Thoracic aorta (tissue), 2 donors: Measurements from ENCODE around the gene ZNF644. TPM values are rescaled to one million over a fixed set of nuclear protein-coding genes. Genes with fewer than 3 reads are reported as not detected.

Source experiments
- ATAC-seq: fragments of 150-250 bp; one replicate; pipeline ENCODE4 v1.8.0; 2017; ENCODE audit warnings: low read depth; ENCODE audit not compliant: insufficient number of reproducible peaks, low FRiP score
- DNase-seq: peaks from one replicate; pipeline ENCODE4 v3.0.0-alpha.2; 2020; ENCODE audit warnings: low spot score
- H3K27ac ChIP-seq, 2 donors: fragments of 200-600 bp; sonication (generic); 1 replicate in 1 of 2; 2 replicates in 1 of 2; pipeline ENCODE4 v1.5.1; 2016; ENCODE audit warnings: mild to moderate bottlenecking in 2 of 2, moderate library complexity in 2 of 2
- H3K27me3 ChIP-seq: fragments of 200-600 bp; sonication (generic); replicated peaks from 2 replicates; pipeline ENCODE4 v1.6.0; 2016; ENCODE audit warnings: mild to moderate bottlenecking; ENCODE audit not compliant: insufficient read depth
- H3K36me3 ChIP-seq: fragments of 200-600 bp; sonication (generic); one replicate; pipeline ENCODE4 v1.5.1; 2016
- H3K4me1 ChIP-seq, 2 donors: fragments of 200-600 bp; sonication (generic); 1 replicate in 1 of 2; 2 replicates in 1 of 2; pipeline versions ENCODE4 v1.5.1 to v1.6.0; 2016; ENCODE audit warnings: low read depth in 2 of 2, mild to moderate bottlenecking in 1 of 2; ENCODE audit not compliant: control insufficient read depth in 1 of 2
- H3K4me3 ChIP-seq: fragments of 200-600 bp; sonication (generic); 2 replicates; pipeline ENCODE4 v1.5.1; 2016; ENCODE audit warnings: mild to moderate bottlenecking
- H3K9me3 ChIP-seq: fragments of 200-600 bp; sonication (generic); 2 replicates; pipeline ENCODE4 v1.5.1; 2016
- total RNA-seq, 2 donors: library from RNA; depleted of rRNA; stranded (reverse); fragments of >200 nt; gene quantifications; one replicate each; pipeline versions ENCODE4 v1.1.0 to v1.2.3, GENCODE V29; 2016
- TF ChIP-seq, protein P1 (sequence below): fragments of 200-600 bp; sonication (generic); IDR thresholded peaks from one replicate; pipeline ENCODE4 v1.5.1; 2019; ENCODE audit warnings: antibody characterized with exemption

The ZNF644 gene
- total RNA-seq, 2 donors from 2014 or later = 39.0 to 48.7 TPM

DNA sequence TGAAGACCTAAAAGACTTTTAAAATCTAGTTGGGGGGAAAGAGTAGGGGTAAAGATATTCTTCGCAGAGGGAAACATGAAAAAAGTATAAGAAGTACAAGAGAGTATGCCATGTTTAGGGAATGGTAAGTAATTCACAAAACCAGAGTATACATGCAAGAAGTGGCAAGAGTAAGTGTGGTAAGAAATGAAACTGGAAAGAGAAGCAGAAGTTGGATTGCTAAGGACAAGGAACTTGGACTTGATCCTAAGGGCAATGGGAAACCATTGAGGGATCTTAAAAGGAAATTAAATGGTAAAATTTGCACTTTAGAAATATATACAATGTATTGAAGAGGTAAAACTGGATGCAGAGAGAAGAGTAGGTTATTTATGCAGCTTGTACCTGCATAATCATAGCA is 9.2 kb upstream of the ZNF644 start:
- TF ChIP-seq, protein P1, sequence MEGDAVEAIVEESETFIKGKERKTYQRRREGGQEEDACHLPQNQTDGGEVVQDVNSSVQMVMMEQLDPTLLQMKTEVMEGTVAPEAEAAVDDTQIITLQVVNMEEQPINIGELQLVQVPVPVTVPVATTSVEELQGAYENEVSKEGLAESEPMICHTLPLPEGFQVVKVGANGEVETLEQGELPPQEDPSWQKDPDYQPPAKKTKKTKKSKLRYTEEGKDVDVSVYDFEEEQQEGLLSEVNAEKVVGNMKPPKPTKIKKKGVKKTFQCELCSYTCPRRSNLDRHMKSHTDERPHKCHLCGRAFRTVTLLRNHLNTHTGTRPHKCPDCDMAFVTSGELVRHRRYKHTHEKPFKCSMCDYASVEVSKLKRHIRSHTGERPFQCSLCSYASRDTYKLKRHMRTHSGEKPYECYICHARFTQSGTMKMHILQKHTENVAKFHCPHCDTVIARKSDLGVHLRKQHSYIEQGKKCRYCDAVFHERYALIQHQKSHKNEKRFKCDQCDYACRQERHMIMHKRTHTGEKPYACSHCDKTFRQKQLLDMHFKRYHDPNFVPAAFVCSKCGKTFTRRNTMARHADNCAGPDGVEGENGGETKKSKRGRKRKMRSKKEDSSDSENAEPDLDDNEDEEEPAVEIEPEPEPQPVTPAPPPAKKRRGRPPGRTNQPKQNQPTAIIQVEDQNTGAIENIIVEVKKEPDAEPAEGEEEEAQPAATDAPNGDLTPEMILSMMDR = no peak
- no peaks in the 10 kb centered on the region for H3K4me1 ChIP-seq
- H3K27me3 ChIP-seq = no peaks in the 10 kb centered on the region
- no peak overlapping the region for H3K27ac ChIP-seq
- H3K4me3 ChIP-seq = no peak overlapping the region
- no peaks in the 10 kb centered on the region for H3K9me3 ChIP-seq
- ATAC-seq (no peak), DNase-seq (no peak)
- no peaks in the 10 kb centered on the region for H3K36me3 ChIP-seq

DNA sequence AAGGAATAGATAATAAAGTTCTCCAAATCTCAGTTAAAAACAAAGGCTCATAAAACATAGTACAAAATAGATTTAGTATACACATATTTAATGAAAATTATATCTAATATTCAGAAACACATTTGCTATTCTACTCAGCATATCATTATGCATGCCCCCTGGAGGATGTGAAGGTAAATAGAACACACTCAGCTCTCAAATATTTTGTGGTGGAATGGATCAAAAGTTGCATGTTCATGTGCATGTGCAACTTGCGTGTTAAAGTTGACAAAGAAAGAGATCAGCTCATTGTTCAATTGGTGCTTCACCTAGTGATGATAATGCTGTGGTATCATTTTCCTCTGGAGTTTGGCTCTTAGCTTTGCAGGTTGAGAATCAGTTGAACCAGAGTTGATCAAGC is 4.9 kb upstream of the ZNF644 start:
- no peak for DNase-seq
- no peaks in the 10 kb centered on the region for H3K9me3 ChIP-seq
- no peak for ATAC-seq
- H3K27ac ChIP-seq = no peak overlapping the region
- no peak overlapping the region for H3K4me3 ChIP-seq
- peaks cover 9 to 12% of the 10 kb centered on the region in 2 donors for H3K4me1 ChIP-seq
- no peaks in the 10 kb centered on the region for H3K27me3 ChIP-seq
- H3K36me3 ChIP-seq = no peaks in the 10 kb centered on the region
- TF ChIP-seq, protein P1 = no peak

DNA sequence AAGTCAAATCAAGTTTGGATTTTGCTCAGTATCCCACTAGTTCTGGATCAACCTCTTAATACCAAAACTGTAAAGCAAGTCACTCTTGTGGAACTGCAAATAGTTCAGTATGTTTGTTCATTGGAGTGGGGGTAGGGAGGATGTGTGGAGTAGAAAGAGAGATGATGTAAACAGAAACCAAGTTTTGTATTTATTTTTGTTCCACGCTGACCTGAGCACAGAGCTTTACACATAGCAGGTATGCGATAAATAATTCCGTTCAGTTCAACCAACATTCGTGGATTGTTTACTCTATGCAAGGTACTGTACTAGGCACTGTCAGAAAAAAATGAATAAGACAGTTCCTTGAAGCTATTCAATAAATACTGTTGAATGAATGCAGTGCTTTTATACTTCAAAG is 4.5 kb upstream of the ZNF644 start:
- H3K27ac ChIP-seq = no peak overlapping the region
- ATAC-seq = no peak
- no peaks in the 10 kb centered on the region for H3K36me3 ChIP-seq
- TF ChIP-seq, protein P1 = no peak
- peaks cover 9 to 12% of the 10 kb centered on the region in 2 donors for H3K4me1 ChIP-seq
- DNase-seq = no peak
- no peaks in the 10 kb centered on the region for H3K27me3 ChIP-seq
- no peaks in the 10 kb centered on the region for H3K9me3 ChIP-seq
- no peak overlapping the region for H3K4me3 ChIP-seq

DNA sequence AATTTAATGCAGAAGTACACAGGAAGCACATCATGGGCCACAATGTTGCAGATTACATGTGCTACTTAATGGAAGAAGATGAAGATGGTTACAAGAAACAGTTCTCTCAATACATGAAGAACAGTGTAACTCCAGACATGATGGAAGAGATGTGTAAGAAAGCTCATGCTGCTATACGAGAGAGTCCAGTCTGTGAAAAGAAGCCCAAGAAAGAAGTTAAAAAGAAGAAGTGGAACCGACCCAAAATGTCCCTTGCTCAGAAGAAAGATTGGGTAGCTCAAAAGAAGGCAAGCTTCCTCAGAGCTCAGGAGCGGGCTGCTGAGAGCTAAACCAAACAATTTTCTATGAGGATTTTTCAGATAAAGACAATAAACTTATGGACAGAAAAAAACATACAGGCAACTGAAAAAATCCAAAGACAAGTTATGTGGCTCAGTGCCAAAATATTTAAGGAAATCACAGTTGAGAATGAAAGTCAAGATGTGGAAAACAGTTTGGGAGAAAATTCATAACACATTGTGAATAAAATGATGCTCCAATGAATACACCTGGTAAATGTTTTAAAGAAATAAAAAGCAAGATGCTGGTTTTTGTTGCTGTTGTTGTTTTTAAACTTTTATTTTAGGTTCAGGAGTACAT is 2.8 kb upstream of the ZNF644 start:
- no peak for DNase-seq
- no peaks in the 10 kb centered on the region for H3K36me3 ChIP-seq
- peaks cover 16 to 20% of the 10 kb centered on the region in 2 donors for H3K4me1 ChIP-seq
- no peak overlapping the region for H3K27ac ChIP-seq
- no peak overlapping the region for H3K4me3 ChIP-seq
- ATAC-seq = no peak
- TF ChIP-seq, protein P1 = no peak
- no peaks in the 10 kb centered on the region for H3K27me3 ChIP-seq
- H3K9me3 ChIP-seq = no peaks in the 10 kb centered on the region

DNA sequence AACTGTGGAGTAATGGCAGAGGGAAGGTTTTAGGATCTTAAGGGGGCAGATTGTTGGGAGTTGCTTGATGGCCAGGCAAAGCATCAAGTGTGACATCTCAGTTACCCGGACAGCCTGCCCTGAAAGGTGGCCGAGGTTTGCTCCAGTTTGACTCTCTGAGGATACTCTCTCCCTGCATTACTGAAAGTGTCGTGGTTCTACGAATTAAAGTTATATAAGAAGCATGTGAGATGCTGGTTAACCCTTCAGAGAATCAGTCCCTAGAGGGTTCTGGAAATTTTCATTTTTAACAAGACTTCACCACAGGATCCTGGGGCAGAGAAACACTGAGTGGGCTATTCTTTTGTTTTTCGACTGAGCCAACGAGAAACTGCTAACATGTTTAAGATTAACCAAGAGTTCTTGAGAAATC is 689 bp upstream of the ZNF644 start:
- ATAC-seq (peak; percentile 27), DNase-seq (no peak)
- Histone ChIP-seq H3K27ac (peak overlapping the region; percentile 99 to 100), H3K4me1 (peaks cover 26 to 39% of the 10 kb centered on the region in 2 donors), H3K4me3 (peak overlapping the region; percentile 94), H3K9me3 (no peaks in the 10 kb centered on the region), H3K27me3 (no peaks in the 10 kb centered on the region), H3K36me3 (no peaks in the 10 kb centered on the region)
- TF ChIP-seq, protein P1 = no peak
